HepG2 (cell line): Measurements from ENCODE around the gene MEGF6. TPM values are rescaled to one million over a fixed set of nuclear protein-coding genes. Genes with fewer than 3 reads are reported as not detected.

Experiments used
- ATAC-seq: fragments of 200-7000 bp; cut with Tn5 transposase; 3 replicates; pipeline ENCODE4 v1.9.1; 2020; ENCODE audit warnings: mild to moderate bottlenecking, moderate library complexity
- BruUV-seq: library from RNA; stranded (reverse); fragments of 400-500 nt; replicated peaks from 2 replicates; lab custom pipeline; 2021; lab: Mats Ljungman, UMichigan
- CTCF ChIA-PET: fragments of 300-600 bp; formaldehyde crosslinking; extraction: SDS; loops from one replicate; lab custom pipeline; 2021; ENCODE audit warnings: low total read pairs, inconsistent platforms, low intra/inter-chr PET ratio; lab: Yijun Ruan, JAX
- POLR2A ChIA-PET: fragments of 350-600 bp; sonication (Branson Sonifier 250); formaldehyde crosslinking; loops from one replicate; lab custom pipeline; 2020; ENCODE audit warnings: antibody characterized with exemption, inconsistent platforms; lab: Yijun Ruan, JAX
- DNase-seq: peaks from one replicate; pipeline ENCODE4 v3.0.0-alpha.2; 2015; ENCODE audit warnings: low spot score
- FAIRE-seq: peaks from 3 replicates; lab custom pipeline; 2011; peaks lifted over from hg19 to GRCh38; lab: Jason Lieb, UNC
- H2AFZ ChIP-seq: one replicate; pipeline ENCODE4 v1.6.1; 2011; ENCODE audit warnings: low read length, inconsistent platforms
- H3K27ac ChIP-seq: fragments of 300-600 bp; 3 replicates; pipeline ENCODE4 v1.8.0; 2011; ENCODE audit warnings: mixed run types, mild to moderate bottlenecking, mixed read lengths, low read length, inconsistent platforms; ENCODE audit not compliant: insufficient read depth; ENCODE audit errors: extremely low read length
- H3K27me3 ChIP-seq, 2 experiments: fragments of 200-600 bp in 1 of 2; 2 replicates in 1 of 2; 3 replicates in 1 of 2; pipeline versions ENCODE4 v1.6.0 to v1.8.0; 2011; ENCODE audit warnings: low read length in 2 of 2, mild to moderate bottlenecking in 2 of 2, moderate library complexity in 2 of 2, inconsistent platforms in 1 of 2; ENCODE audit not compliant: insufficient read depth in 2 of 2, control insufficient read depth in 1 of 2
- H3K36me3 ChIP-seq, 2 experiments: fragments of 200-600 bp in 1 of 2; replicated peaks in 1 of 2; 2 replicates in 1 of 2; 3 replicates in 1 of 2; pipeline versions ENCODE4 v1.5.1 to v1.8.0; 2011; ENCODE audit warnings: low read length in 2 of 2, inconsistent platforms in 1 of 2; ENCODE audit not compliant: insufficient read depth in 2 of 2, control insufficient read depth in 1 of 2
- H3K4me1 ChIP-seq: 2 replicates; pipeline ENCODE4 v1.5.1; 2012; ENCODE audit warnings: low read length, inconsistent platforms; ENCODE audit not compliant: insufficient read depth
- H3K4me2 ChIP-seq: 2 replicates; pipeline ENCODE4 v1.6.0; 2011; ENCODE audit warnings: low read depth, low read length, inconsistent platforms
- H3K4me3 ChIP-seq, 3 experiments: fragments of 200-600 bp in 1 of 3; sonication (generic), shearing (Covaris generic) in 1 of 3; replicated peaks in 1 of 3; 2 replicates each; pipeline ENCODE4 v1.5.1; 2011 to 2016; ENCODE audit warnings: low read length in 3 of 3, inconsistent platforms in 2 of 3, low read depth in 2 of 3, mild to moderate bottlenecking in 2 of 3, control low read depth in 1 of 3, mixed read lengths in 1 of 3; ENCODE audit not compliant: insufficient read depth in 1 of 3
- H3K79me2 ChIP-seq: one replicate; pipeline ENCODE4 v1.6.1; 2011; ENCODE audit warnings: low read length, inconsistent platforms; ENCODE audit not compliant: insufficient read depth
- H3K9ac ChIP-seq: 2 replicates; pipeline ENCODE4 v1.6.0; 2011; ENCODE audit warnings: mild to moderate bottlenecking, low read depth, low read length, inconsistent platforms; ENCODE audit not compliant: insufficient read depth
- H3K9me3 ChIP-seq: 2 replicates; pipeline ENCODE4 v1.5.1; 2012; ENCODE audit warnings: mild to moderate bottlenecking, low read length
- H4K20me1 ChIP-seq: 2 replicates; pipeline ENCODE4 v1.6.0; 2011; ENCODE audit warnings: inconsistent platforms, mild to moderate bottlenecking, low read length, moderate library complexity; ENCODE audit not compliant: insufficient read depth
- AGO2 ChIP-seq: fragments of 200-400 bp; formaldehyde crosslinking; optimal IDR thresholded peaks from 2 replicates; pipeline ENCODE3; 2017; ENCODE audit warnings: mild to moderate bottlenecking, low read depth, low read length, moderate library complexity
- BRD4 ChIP-seq: sonication (generic); formaldehyde crosslinking; IDR thresholded peaks from 2 replicates; pipeline ENCODE4 v1.4.0; 2020; ENCODE audit warnings: missing genetic modification reagents
- FLYWCH1 ChIP-seq: sonication (generic); formaldehyde crosslinking; IDR thresholded peaks from 2 replicates; pipeline ENCODE4 v1.8.1; 2023; ENCODE audit warnings: mild to moderate bottlenecking, missing genetic modification reagents
- KDM5B ChIP-seq: sonication (generic); formaldehyde crosslinking; IDR thresholded peaks from 2 replicates; pipeline ENCODE4 v1.4.0; 2020; ENCODE audit warnings: missing genetic modification reagents, mild to moderate bottlenecking, borderline replicate concordance
- NKX3-1 ChIP-seq: sonication (generic); formaldehyde crosslinking; IDR thresholded peaks from 2 replicates; pipeline ENCODE4 v1.5.0; 2020; ENCODE audit warnings: missing genetic modification reagents
- ZNF331 ChIP-seq: sonication (generic); formaldehyde crosslinking; IDR thresholded peaks from 2 replicates; pipeline ENCODE4 v1.4.0; 2020; ENCODE audit warnings: missing genetic modification reagents
- ZNF563 ChIP-seq: sonication (generic); formaldehyde crosslinking; IDR thresholded peaks from 2 replicates; pipeline ENCODE4 v1.8.0; 2022; ENCODE audit warnings: mild to moderate bottlenecking, moderate library complexity, missing genetic modification reagents
- ZNF572 ChIP-seq: sonication (generic); formaldehyde crosslinking; IDR thresholded peaks from 2 replicates; pipeline ENCODE4 v1.5.1; 2020; ENCODE audit warnings: mild to moderate bottlenecking, missing genetic modification reagents
- ZNF724P ChIP-seq: sonication (generic); formaldehyde crosslinking; IDR thresholded peaks from 2 replicates; pipeline ENCODE4 v1.8.0; 2022; ENCODE audit warnings: missing genetic modification reagents, borderline replicate concordance
- WGBS: methylation state at CpG from one replicate; pipeline ENCODE4 v1.1.6; 2017; ENCODE audit warnings: low lambda C conversion rate; 5-methylcytosine and 5-hydroxymethylcytosine counted together
- in situ Hi-C: cut with HindIII; loops from 2 replicates; pipeline ENCODE4 v1.10.0; 2017; ENCODE audit warnings: low pct_unique_long_range_greater_than_20kb; ENCODE audit not compliant: extremely low pct_ligation_motif_present
- intact Hi-C: fragments of 100-400 bp; cut with micrococcal nuclease; formaldehyde crosslinking; loops from one replicate; pipeline ENCODE4 v1.10.0; 2022; ENCODE audit not compliant: unreplicated experiment
- polyA plus RNA-seq, 8 experiments: library from polyadenylated mRNA; depleted of rRNA in 3 of 8; stranded (reverse) in 7 of 8; unstranded in 1 of 8; fragments of >200 nt; fragmentation: Illumina TruSeq in 4 of 8; extraction: Trizol in 4 of 8; gene quantifications; 2 replicates each; pipeline versions ENCODE4 v1.2.1 to v1.2.3, GENCODE V29; 2011 to 2016; ENCODE audit warnings: low read depth in 4 of 8, missing spikeins in 1 of 8, mixed read lengths in 1 of 8; ENCODE audit not compliant: insufficient read depth in 1 of 8
- total RNA-seq, 5 experiments: library from RNA; depleted of rRNA; stranded (reverse); fragments of >200 nt; fragmentation: Illumina TruSeq; extraction: Trizol; gene quantifications; 2 replicates each; pipeline ENCODE4 v1.2.3, GENCODE V29; 2016; ENCODE audit warnings: low read depth in 1 of 5
- TF ChIP-seq, protein P1 (sequence below): fragments of 450-650 bp; IDR thresholded peaks from 2 replicates; pipeline ENCODE4 v1.6.1; 2016
- TF ChIP-seq, protein P2 (sequence below), 2 experiments: sonication (generic) in 1 of 2; formaldehyde crosslinking in 1 of 2; IDR thresholded peaks; 2 replicates each; pipeline versions ENCODE4 v1.4.0 to v1.6.1; 2018 to 2020; ENCODE audit warnings: missing genetic modification reagents in 2 of 2, borderline replicate concordance in 1 of 2, low read depth in 1 of 2, mild to moderate bottlenecking in 1 of 2, missing biosample characterization in 1 of 2

Gene MEGF6
- total and polyA plus RNA-seq, 2 of the 13 experiments (the other 11 are each of a cell fraction or from before 2014, with no cell fraction given) = 1.9 TPM

DNA sequence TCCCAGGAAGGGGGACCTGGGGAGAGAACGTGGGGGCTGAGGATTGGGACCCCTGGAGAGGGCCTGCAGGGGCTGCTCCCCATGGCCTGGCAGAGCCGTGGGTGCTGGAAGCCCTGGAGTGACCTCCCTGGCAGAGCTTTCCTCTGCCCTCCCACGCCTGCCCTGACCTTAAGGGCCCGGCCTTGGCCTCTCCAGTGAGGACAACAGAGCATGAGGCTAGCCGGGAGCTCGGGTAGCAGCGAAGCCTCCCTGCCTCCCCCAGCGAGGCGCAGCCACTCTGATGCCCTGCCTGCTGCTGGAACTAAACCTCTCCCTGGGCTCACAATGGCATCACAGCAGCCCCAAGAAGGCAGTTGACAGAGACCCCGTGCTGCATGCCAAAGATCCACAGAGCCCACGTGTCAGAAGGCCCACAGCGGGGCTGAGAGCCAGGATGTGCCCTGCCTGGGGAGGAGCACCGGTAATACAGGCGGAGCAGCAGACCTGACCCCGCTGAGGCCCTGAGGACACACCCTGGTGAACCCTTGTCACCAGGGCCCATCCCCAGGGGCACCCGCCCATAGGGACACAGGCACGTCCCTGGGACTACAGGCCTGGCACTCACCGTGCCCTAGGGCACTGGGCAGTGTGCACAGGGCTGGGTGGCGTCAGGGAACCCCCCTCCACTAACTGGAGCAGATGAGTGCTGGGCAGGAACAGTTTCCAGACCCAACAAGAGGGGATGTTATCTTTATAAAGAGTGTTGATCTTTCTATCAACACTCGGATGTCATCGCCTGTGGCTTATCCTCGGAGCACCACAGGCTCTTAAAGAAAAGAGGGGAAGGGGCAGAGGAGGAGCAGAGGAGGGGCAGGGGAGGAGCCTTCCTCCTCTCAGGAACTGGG, 108.4 kb downstream of the MEGF6 start:
- TF ChIP-seq BRD4 (no peak), AGO2 (peak; percentile 55)
- TF ChIP-seq, protein P1, sequence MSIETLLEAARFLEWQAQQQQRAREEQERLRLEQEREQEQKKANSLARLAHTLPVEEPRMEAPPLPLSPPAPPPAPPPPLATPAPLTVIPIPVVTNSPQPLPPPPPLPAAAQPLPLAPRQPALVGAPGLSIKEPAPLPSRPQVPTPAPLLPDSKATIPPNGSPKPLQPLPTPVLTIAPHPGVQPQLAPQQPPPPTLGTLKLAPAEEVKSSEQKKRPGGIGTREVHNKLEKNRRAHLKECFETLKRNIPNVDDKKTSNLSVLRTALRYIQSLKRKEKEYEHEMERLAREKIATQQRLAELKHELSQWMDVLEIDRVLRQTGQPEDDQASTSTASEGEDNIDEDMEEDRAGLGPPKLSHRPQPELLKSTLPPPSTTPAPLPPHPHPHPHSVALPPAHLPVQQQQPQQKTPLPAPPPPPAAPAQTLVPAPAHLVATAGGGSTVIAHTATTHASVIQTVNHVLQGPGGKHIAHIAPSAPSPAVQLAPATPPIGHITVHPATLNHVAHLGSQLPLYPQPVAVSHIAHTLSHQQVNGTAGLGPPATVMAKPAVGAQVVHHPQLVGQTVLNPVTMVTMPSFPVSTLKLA = peak; percentile 58
- no peak overlapping the region for H3K4me3 ChIP-seq
- no peaks in the 10 kb centered on the region for H3K4me1 ChIP-seq
- no peak overlapping the region for H3K4me2 ChIP-seq
- H3K27ac ChIP-seq = no peak overlapping the region
- H3K79me2 ChIP-seq = no peaks in the 10 kb centered on the region
- no TSS peak for BruUV-seq
- in situ Hi-C loops (no loop called here), intact Hi-C loops (no loop called here)
- H3K9me3 ChIP-seq = no peaks in the 10 kb centered on the region
- WGBS = 16% methylated on average over 4 of the region's 22 CpGs
- CTCF ChIA-PET = no interaction called here
- H3K9ac ChIP-seq = no peak overlapping the region
- H3K36me3 ChIP-seq = no peaks in the 10 kb centered on the region
- H4K20me1 ChIP-seq = peaks cover 7% of the 10 kb centered on the region; the same call in 1 of the 2 replicates
- DNase-seq (no peak), ATAC-seq (no peak), FAIRE-seq (no peak)
- POLR2A ChIA-PET = no interaction called here
- H3K27me3 ChIP-seq = peaks cover 3 to 29% of the 10 kb centered on the region in 2 experiments; a peak in 3 of 5 replicates
- no peak overlapping the region for H2AFZ ChIP-seq

DNA sequence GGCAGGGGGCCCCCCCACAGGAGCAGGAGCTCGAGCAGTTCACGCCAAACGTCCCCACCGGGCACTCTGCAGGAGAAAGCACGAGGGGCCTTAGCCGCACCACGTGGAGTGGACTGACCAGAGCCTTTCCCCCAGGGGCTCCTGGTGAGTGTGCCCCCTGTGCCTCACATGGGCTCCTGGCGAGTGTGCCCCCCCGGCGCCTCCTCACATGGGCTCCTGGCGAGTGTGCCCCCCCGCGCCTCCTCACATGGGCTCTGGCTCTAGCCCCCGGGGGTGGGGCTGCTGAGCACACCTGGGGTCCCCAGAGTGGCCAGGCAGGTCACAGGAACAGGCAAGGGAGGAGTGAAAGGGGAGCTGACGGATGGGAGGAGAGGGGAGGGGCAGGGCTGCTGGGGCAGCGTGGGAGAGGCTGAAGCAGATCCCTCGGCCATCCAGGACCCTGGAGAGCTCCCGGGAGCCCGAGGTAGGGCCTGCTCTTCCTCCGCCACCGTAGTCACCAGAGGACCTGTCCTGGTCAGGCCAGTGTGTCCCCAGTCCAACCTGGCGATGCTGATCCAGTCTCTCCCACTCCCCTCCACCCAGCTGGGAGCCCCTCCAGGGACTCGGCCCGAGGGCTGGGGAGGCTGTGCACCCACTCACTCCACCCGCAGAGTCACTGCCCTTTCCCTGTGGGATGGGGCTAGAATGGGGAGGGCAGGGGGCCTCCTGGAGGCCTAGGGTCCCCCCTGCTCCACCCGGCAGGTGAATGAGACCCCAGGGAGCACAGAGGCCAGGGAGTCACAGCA, 109.3 kb downstream of the MEGF6 start:
- DNase-seq = peak; percentile 33
- Histone ChIP-seq H2AFZ (no peak overlapping the region), H3K9me3 (no peaks in the 10 kb centered on the region), H3K27me3 (peaks cover 4 to 28% of the 10 kb centered on the region in 2 experiments; a peak in 3 of 5 replicates), H3K4me2 (no peak overlapping the region), H4K20me1 (peaks cover 7% of the 10 kb centered on the region; the same call in 1 of the 2 replicates), H3K36me3 (no peaks in the 10 kb centered on the region), H3K79me2 (no peaks in the 10 kb centered on the region), H3K9ac (no peak overlapping the region), H3K27ac (no peak overlapping the region), H3K4me1 (no peaks in the 10 kb centered on the region), H3K4me3 (no peak overlapping the region)
- 49% methylated on average over 13 of the region's 26 CpGs for whole genome bisulfite sequencing
- ChIA-PET POLR2A (no interaction called here), CTCF (no interaction called here)
- BruUV-seq = no TSS peak
- in situ Hi-C loops = no loop called here
- intact Hi-C loops = no loop called here
- no peak for FAIRE-seq
- peak; percentile 59 for ATAC-seq
- TF ChIP-seq ZNF331 (CRISPR knock-in tag) (0 out of 2 replicates have a peak, but pooled peaks have one; percentile 29), NKX3-1 (CRISPR knock-in tag) (no peak), ZNF563 (CRISPR knock-in tag) (0 out of 2 replicates have a peak, but pooled peaks have one; percentile 32), ZNF724P (0 out of 2 replicates have a peak, but pooled peaks have one; percentile 43), KDM5B (0 out of 2 replicates have a peak, but pooled peaks have one; percentile 40), ZNF572 (no peak), FLYWCH1 (no peak)
- TF ChIP-seq, protein P2, sequence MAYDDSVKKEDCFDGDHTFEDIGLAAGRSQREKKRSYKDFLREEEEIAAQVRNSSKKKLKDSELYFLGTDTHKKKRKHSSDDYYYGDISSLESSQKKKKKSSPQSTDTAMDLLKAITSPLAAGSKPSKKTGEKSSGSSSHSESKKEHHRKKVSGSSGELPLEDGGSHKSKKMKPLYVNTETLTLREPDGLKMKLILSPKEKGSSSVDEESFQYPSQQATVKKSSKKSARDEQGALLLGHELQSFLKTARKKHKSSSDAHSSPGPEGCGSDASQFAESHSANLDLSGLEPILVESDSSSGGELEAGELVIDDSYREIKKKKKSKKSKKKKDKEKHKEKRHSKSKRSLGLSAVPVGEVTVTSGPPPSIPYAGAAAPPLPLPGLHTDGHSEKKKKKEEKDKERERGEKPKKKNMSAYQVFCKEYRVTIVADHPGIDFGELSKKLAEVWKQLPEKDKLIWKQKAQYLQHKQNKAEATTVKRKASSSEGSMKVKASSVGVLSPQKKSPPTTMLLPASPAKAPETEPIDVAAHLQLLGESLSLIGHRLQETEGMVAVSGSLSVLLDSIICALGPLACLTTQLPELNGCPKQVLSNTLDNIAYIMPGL (CRISPR knock-in tag; IDR thresholded peaks at IDR 0.05; ENCODE audit: borderline replicate concordance in 1 of 2, low read depth in 1 of 2) = no peak
